ENCODE data around the gene NDUFA8. TPM values are rescaled to one million over a fixed set of nuclear protein-coding genes. Genes with fewer than 3 reads are reported as not detected.

NDUFA8 gene
- polyA plus RNA-seq, 1 experiment: 90.4 TPM

DNA sequence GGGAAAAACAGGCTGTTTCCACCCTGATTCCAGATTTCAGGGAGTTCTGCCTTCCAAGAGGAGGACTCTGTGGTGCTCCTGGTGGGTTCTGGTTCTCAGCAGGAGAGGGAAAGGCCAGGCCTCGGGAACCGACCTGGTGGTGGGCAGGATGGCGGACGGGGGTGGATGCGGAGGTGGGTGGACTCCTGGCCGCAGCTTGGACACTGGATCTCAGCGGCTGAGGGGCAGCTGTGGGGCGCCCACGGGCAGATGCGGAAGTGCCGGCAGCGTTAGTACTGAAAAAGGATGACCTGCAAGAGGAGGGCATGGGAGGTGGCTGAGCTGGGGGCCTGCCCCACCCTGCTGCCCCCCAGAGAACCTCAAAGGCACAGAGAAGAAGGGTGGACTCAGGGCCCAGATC lies 44.9 kb upstream of the NDUFA8 start:
- H3K9me3 ChIP-seq (ENCODE audit: control insufficient read depth, insufficient read depth, low read length): no peaks in the 10 kb centered on the region; the same call in 1 of the 2 replicates
- DNase-seq (ENCODE audit: low read depth, low spot score): no peak
- H3K27me3 ChIP-seq (ENCODE audit: control insufficient read depth, insufficient read depth, low read length): peaks cover 11% of the 10 kb centered on the region
- CTCF ChIA-PET: no interaction called here
- no peak overlapping the region for H3K27ac ChIP-seq (ENCODE audit: low read depth, low read length)
- TF ChIP-seq, protein P1, sequence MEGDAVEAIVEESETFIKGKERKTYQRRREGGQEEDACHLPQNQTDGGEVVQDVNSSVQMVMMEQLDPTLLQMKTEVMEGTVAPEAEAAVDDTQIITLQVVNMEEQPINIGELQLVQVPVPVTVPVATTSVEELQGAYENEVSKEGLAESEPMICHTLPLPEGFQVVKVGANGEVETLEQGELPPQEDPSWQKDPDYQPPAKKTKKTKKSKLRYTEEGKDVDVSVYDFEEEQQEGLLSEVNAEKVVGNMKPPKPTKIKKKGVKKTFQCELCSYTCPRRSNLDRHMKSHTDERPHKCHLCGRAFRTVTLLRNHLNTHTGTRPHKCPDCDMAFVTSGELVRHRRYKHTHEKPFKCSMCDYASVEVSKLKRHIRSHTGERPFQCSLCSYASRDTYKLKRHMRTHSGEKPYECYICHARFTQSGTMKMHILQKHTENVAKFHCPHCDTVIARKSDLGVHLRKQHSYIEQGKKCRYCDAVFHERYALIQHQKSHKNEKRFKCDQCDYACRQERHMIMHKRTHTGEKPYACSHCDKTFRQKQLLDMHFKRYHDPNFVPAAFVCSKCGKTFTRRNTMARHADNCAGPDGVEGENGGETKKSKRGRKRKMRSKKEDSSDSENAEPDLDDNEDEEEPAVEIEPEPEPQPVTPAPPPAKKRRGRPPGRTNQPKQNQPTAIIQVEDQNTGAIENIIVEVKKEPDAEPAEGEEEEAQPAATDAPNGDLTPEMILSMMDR (IDR thresholded peaks at IDR 0.05; ENCODE audit: low read depth, low read length): no peak
- POLR2A ChIA-PET: no interaction called here
- no peak overlapping the region for H3K4me3 ChIP-seq (ENCODE audit: low read depth, low read length)

GRCh38 chr9:122204055-122204454 lies 44.5 kb upstream of the NDUFA8 start:
- TF ChIP-seq, protein P1 (IDR thresholded peaks at IDR 0.05; ENCODE audit: low read depth, low read length): no peak
- ChIA-PET POLR2A (no interaction called here), CTCF (interaction anchor here (0.9 kb wide), 1 partner anchor 146 kb away, joined by 3 read pairs; no protein-coding TSS in a partner anchor)
- no peak overlapping the region for H3K4me3 ChIP-seq (ENCODE audit: low read depth, low read length)
- peaks cover 8% of the 10 kb centered on the region for H3K27me3 ChIP-seq (ENCODE audit: control insufficient read depth, insufficient read depth, low read length)
- no peak for DNase-seq (ENCODE audit: low read depth, low spot score)
- H3K27ac ChIP-seq (ENCODE audit: low read depth, low read length): no peak overlapping the region
- H3K9me3 ChIP-seq (ENCODE audit: control insufficient read depth, insufficient read depth, low read length): no peaks in the 10 kb centered on the region

DNA sequence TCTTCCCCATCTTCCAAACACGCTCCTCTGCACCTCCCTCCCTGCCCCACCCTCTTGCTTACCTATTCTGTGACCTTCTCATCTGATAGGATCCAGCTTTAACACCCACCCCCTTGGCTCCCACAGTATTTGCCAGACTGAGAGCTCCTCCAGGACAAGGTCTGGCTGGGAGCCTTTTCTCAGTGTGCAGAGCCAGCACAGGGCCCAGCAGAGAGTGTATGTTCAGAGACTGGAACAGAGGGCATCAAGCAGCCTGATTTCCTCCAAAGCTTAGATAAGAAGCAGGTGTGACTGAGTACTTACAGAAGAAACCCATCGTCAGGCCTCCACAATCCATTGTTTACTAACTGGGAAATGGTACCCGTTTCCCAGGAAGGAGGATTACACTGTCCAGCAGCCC lies 42.5 kb upstream of the NDUFA8 start:
- H3K9me3 ChIP-seq (ENCODE audit: control insufficient read depth, insufficient read depth, low read length): no peaks in the 10 kb centered on the region
- POLR2A ChIA-PET: no interaction called here
- no peak overlapping the region for H3K27ac ChIP-seq (ENCODE audit: low read depth, low read length)
- TF ChIP-seq, protein P1 (IDR thresholded peaks at IDR 0.05; ENCODE audit: low read depth, low read length): no peak
- peaks cover 10% of the 10 kb centered on the region for H3K27me3 ChIP-seq (ENCODE audit: control insufficient read depth, insufficient read depth, low read length)
- CTCF ChIA-PET: no interaction called here
- no peak for DNase-seq (ENCODE audit: low read depth, low spot score)
- H3K4me3 ChIP-seq (ENCODE audit: low read depth, low read length): no peak overlapping the region

DNA sequence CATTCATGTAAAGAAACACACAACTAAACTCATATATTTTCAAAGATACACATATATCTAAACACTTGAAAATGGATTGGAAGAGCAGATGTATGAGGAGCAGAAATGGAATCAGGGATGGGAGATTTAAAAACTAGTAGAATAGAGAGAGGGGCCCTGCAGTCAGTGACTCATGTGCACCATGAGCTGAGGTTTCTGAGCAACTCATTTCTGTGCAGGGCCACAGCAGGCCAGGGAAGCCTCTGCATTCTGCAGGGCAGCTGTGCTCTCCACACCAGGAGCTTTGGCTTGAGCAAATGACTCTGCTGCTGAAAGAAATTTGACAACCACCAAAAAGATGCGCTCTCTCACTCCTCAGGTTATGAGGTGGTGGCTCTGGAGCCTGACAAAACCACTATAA lies 42.1 kb upstream of the NDUFA8 start:
- Histone ChIP-seq H3K9me3 (ENCODE audit: control insufficient read depth, insufficient read depth, low read length) (no peaks in the 10 kb centered on the region), H3K27ac (ENCODE audit: low read depth, low read length) (no peak overlapping the region), H3K27me3 (ENCODE audit: control insufficient read depth, insufficient read depth, low read length) (peaks cover 12% of the 10 kb centered on the region), H3K4me3 (ENCODE audit: low read depth, low read length) (no peak overlapping the region)
- peak; percentile 13 for DNase-seq (ENCODE audit: low read depth, low spot score)
- ChIA-PET POLR2A (no interaction called here), CTCF (no interaction called here)
- TF ChIP-seq, protein P1 (IDR thresholded peaks at IDR 0.05; ENCODE audit: low read depth, low read length): no peak

DNA sequence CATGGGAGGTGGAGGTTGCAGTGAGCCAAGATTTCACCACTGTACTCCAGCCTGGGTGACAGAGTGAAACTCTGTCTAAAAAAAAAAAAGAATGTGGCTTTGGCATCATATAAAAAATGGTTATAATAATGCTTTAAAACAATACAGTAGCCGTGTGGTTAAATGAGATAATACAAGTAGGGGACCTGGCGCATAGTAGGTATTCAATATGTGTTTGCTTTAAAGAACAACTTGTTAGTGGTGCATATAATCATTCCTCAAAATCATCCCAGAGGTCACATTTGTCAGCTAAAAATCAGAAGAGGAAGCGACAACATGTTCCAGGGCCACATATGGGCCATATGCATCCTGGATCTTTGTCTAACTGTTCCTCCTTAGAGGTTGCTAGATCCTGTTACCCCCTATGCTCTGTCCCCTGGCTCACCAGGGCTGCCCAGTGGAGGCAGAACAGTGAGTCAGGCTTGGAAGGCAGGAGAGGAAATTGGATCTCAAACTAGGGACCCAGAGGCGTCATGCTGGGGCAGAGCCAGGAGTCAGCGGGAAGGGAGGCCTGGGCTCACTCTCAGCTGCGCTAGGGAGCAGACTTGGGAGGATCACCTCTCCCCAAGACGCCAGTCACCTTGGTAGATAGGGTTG lies 41.5 kb upstream of the NDUFA8 start:
- TF ChIP-seq, protein P1 (IDR thresholded peaks at IDR 0.05; ENCODE audit: low read depth, low read length): no peak
- Histone ChIP-seq H3K4me3 (ENCODE audit: low read depth, low read length) (no peak overlapping the region), H3K9me3 (ENCODE audit: control insufficient read depth, insufficient read depth, low read length) (no peaks in the 10 kb centered on the region), H3K27me3 (ENCODE audit: control insufficient read depth, insufficient read depth, low read length) (peaks cover 12% of the 10 kb centered on the region), H3K27ac (ENCODE audit: low read depth, low read length) (peak overlapping the region; percentile 21)
- POLR2A ChIA-PET: no interaction called here
- CTCF ChIA-PET: no interaction called here
- peak; percentile 21 for DNase-seq (ENCODE audit: low read depth, low spot score)

Data from AG04450 (cell line).